HepG2 (cell line): ENCODE measurements around the gene DENND10. TPM values are rescaled to one million over a fixed set of nuclear protein-coding genes. Genes with fewer than 3 reads are reported as not detected.

Experiments used
- ATF7-NPFF ChIP-seq: sonication (generic); formaldehyde crosslinking; IDR thresholded peaks from 2 replicates; pipeline ENCODE4 v1.8.1; 2023; ENCODE audit warnings: mild to moderate bottlenecking, low read depth, missing genetic modification reagents, moderate library complexity
- NCOA2 ChIP-seq: sonication (generic); formaldehyde crosslinking; IDR thresholded peaks from 2 replicates; pipeline ENCODE4 v1.8.0; 2022; ENCODE audit warnings: inconsistent platforms
- RAD21 ChIP-seq: fragments of 450-650 bp; formaldehyde crosslinking; IDR thresholded peaks from 2 replicates; pipeline ENCODE4 v1.5.0; 2020; ENCODE audit warnings: mild to moderate bottlenecking
- RFX5 ChIP-seq: IDR thresholded peaks from 2 replicates; pipeline ENCODE4 v1.6.1; 2011; ENCODE audit warnings: low read depth, low read length, improper control_type of control experiment
- SCMH1 ChIP-seq: sonication (generic); formaldehyde crosslinking; IDR thresholded peaks from 2 replicates; pipeline ENCODE4 v1.9.0; 2021; ENCODE audit warnings: missing genetic modification reagents, mild to moderate bottlenecking, borderline replicate concordance
- ZNF44 ChIP-seq: sonication (generic); formaldehyde crosslinking; IDR thresholded peaks from 2 replicates; pipeline ENCODE4 v1.5.1; 2020; ENCODE audit warnings: mild to moderate bottlenecking, missing genetic modification reagents
- ZNF720 ChIP-seq: sonication (generic); formaldehyde crosslinking; IDR thresholded peaks from 2 replicates; pipeline ENCODE4 v1.4.0; 2020; ENCODE audit warnings: missing genetic modification reagents
- polyA plus RNA-seq, 8 experiments: library from polyadenylated mRNA; depleted of rRNA in 3 of 8; stranded (reverse) in 7 of 8; unstranded in 1 of 8; fragments of >200 nt; fragmentation: Illumina TruSeq in 4 of 8; extraction: Trizol in 4 of 8; gene quantifications; 2 replicates each; pipeline versions ENCODE4 v1.2.1 to v1.2.3, GENCODE V29; 2011 to 2016; ENCODE audit warnings: low read depth in 4 of 8, missing spikeins in 1 of 8, mixed read lengths in 1 of 8; ENCODE audit not compliant: insufficient read depth in 1 of 8
- total RNA-seq, 5 experiments: library from RNA; depleted of rRNA; stranded (reverse); fragments of >200 nt; fragmentation: Illumina TruSeq; extraction: Trizol; gene quantifications; 2 replicates each; pipeline ENCODE4 v1.2.3, GENCODE V29; 2016; ENCODE audit warnings: low read depth in 1 of 5
- TF ChIP-seq, protein P1 (sequence below): sonication (generic); formaldehyde crosslinking; IDR thresholded peaks from 2 replicates; pipeline ENCODE4; 2020; ENCODE audit warnings: missing genetic modification reagents, mild to moderate bottlenecking, borderline replicate concordance
- TF ChIP-seq, protein P2 (sequence below): sonication (generic); formaldehyde crosslinking; IDR thresholded peaks from 2 replicates; pipeline ENCODE4 v1.5.0; 2020; ENCODE audit warnings: mild to moderate bottlenecking, missing genetic modification reagents, borderline replicate concordance
- TF ChIP-seq, protein P3 (sequence below): sonication (generic); formaldehyde crosslinking; IDR thresholded peaks from 2 replicates; pipeline ENCODE4 v1.4.0; 2020; ENCODE audit warnings: missing genetic modification reagents
- TF ChIP-seq, protein P4 (sequence below): sonication (generic); formaldehyde crosslinking; IDR thresholded peaks from 2 replicates; pipeline ENCODE4 v1.8.0; 2022; ENCODE audit warnings: missing genetic modification reagents, mild to moderate bottlenecking, borderline replicate concordance
- TF ChIP-seq, protein P5 (sequence below): sonication (generic); formaldehyde crosslinking; IDR thresholded peaks from 2 replicates; pipeline ENCODE4 v1.8.0; 2022; ENCODE audit warnings: missing genetic modification reagents, low read depth, mild to moderate bottlenecking, borderline replicate concordance
- TF ChIP-seq, protein P6 (sequence below), 2 experiments: sonication (generic) in 1 of 2; formaldehyde crosslinking in 1 of 2; IDR thresholded peaks; 2 replicates each; pipeline versions ENCODE4 v1.4.0 to v1.6.1; 2016 to 2020; ENCODE audit warnings: borderline replicate concordance in 1 of 2, low read depth in 1 of 2, mild to moderate bottlenecking in 1 of 2, missing genetic modification reagents in 1 of 2

DENND10 gene
- total and polyA plus RNA-seq, 2 of the 13 experiments (the other 11 are each of a cell fraction or from before 2014, with no cell fraction given), result 43.7 to 78.8 TPM

DNA sequence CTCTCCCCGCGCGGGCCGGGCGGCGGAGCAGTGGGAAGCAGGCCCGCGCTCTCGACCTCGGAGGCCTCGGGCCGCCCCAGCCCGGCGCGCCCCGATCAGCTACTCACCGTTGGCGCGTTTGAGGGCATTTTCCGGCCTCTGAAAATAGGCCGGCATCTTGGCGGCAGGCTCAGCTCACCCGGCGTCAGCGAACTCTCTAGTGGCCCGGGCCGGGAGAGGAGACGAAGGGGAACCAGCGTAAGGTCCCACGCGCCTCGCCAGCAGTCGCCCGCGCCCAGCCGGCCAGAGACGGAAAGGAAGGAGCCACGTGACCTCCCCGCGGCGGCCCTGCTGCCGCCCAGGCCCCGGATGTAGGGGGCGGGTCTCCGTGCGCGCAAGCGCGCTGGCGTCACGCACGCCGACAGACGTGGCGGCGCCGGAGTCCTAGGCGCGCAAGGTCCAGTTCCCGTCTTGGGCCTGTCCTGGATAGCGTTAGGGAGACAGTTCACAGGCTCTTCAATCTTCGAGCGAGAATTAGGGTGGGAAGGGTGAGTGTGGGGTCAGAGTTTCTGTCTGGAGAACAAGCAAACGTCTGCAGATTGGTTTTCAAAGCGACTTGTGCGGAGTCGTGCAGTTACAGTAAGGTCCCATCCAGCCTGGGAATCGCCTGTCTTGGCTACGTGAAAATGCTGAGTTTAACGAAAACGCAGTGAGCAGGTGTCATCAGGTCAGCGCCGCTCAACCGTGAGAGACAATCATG, 23.2 kb upstream of the DENND10 start, which contains the start of gene EIF3A (continued):
- TF ChIP-seq, protein P1, sequence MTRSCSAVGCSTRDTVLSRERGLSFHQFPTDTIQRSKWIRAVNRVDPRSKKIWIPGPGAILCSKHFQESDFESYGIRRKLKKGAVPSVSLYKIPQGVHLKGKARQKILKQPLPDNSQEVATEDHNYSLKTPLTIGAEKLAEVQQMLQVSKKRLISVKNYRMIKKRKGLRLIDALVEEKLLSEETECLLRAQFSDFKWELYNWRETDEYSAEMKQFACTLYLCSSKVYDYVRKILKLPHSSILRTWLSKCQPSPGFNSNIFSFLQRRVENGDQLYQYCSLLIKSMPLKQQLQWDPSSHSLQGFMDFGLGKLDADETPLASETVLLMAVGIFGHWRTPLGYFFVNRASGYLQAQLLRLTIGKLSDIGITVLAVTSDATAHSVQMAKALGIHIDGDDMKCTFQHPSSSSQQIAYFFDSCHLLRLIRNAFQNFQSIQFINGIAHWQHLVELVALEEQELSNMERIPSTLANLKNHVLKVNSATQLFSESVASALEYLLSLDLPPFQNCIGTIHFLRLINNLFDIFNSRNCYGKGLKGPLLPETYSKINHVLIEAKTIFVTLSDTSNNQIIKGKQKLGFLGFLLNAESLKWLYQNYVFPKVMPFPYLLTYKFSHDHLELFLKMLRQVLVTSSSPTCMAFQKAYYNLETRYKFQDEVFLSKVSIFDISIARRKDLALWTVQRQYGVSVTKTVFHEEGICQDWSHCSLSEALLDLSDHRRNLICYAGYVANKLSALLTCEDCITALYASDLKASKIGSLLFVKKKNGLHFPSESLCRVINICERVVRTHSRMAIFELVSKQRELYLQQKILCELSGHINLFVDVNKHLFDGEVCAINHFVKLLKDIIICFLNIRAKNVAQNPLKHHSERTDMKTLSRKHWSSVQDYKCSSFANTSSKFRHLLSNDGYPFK, result peak; percentile 75; the same call in 1 of the 2 replicates
- TF ChIP-seq ATF7-NPFF (CRISPR knock-in tag) (peak; percentile 82), SCMH1 (no peak), ZNF720 (CRISPR knock-in tag) (no peak), RFX5 (no peak), NCOA2 (CRISPR knock-in tag) (peak; percentile 48), ZNF44 (peak; percentile 61), RAD21 (no peak)
- TF ChIP-seq, protein P2, sequence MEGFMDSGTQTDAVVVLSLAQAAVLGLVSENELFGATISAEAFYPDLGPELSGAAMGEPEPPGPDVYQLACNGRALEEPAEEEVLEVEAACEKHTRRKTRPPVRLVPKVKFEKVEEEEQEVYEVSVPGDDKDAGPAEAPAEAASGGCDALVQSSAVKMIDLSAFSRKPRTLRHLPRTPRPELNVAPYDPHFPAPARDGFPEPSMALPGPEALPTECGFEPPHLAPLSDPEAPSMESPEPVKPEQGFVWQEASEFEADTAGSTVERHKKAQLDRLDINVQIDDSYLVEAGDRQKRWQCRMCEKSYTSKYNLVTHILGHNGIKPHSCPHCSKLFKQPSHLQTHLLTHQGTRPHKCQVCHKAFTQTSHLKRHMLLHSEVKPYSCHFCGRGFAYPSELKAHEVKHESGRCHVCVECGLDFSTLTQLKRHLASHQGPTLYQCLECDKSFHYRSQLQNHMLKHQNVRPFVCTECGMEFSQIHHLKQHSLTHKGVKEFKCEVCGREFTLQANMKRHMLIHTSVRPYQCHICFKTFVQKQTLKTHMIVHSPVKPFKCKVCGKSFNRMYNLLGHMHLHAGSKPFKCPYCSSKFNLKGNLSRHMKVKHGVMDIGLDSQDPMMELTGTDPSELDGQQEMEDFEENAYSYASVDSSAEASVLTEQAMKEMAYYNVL, result peak; percentile 49; the same call in 1 of the 2 replicates
- TF ChIP-seq, protein P3, sequence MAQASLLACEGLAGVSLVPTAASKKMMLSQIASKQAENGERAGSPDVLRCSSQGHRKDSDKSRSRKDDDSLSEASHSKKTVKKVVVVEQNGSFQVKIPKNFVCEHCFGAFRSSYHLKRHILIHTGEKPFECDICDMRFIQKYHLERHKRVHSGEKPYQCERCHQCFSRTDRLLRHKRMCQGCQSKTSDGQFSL (CRISPR knock-in tag), result no peak
- TF ChIP-seq, protein P4, sequence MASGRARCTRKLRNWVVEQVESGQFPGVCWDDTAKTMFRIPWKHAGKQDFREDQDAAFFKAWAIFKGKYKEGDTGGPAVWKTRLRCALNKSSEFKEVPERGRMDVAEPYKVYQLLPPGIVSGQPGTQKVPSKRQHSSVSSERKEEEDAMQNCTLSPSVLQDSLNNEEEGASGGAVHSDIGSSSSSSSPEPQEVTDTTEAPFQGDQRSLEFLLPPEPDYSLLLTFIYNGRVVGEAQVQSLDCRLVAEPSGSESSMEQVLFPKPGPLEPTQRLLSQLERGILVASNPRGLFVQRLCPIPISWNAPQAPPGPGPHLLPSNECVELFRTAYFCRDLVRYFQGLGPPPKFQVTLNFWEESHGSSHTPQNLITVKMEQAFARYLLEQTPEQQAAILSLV (CRISPR knock-in tag), result no peak
- TF ChIP-seq, protein P5, sequence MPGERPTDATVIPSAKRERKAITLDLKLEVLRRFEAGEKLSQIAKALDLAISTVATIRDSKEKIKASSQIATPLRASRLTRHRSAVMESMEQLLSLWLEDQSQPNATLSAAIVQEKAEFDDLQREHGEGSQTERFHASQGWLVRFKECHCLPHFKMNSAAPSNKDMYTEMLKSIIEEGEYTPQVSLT, result peak; percentile 51; the same call in 1 of the 2 replicates
- TF ChIP-seq, protein P6, sequence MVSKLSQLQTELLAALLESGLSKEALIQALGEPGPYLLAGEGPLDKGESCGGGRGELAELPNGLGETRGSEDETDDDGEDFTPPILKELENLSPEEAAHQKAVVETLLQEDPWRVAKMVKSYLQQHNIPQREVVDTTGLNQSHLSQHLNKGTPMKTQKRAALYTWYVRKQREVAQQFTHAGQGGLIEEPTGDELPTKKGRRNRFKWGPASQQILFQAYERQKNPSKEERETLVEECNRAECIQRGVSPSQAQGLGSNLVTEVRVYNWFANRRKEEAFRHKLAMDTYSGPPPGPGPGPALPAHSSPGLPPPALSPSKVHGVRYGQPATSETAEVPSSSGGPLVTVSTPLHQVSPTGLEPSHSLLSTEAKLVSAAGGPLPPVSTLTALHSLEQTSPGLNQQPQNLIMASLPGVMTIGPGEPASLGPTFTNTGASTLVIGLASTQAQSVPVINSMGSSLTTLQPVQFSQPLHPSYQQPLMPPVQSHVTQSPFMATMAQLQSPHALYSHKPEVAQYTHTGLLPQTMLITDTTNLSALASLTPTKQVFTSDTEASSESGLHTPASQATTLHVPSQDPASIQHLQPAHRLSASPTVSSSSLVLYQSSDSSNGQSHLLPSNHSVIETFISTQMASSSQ (IDR thresholded peaks at IDR 0.05; ENCODE audit: low read depth), result no peak
- TF ChIP-seq, protein P6 (CRISPR knock-in tag; IDR thresholded peaks at IDR 0.05; ENCODE audit: borderline replicate concordance), result peak; percentile 44; the same call in 1 of the 2 replicates
